H9 (cell line): ENCODE measurements around the gene LRP5. TPM values are rescaled to one million over a fixed set of nuclear protein-coding genes. Genes with fewer than 3 reads are reported as not detected.

Source experiments
- DNase-seq: peaks from one replicate; pipeline ENCODE4 v3.0.0-alpha.2; 2017
- H2AFZ ChIP-seq: one replicate; pipeline ENCODE4 v1.6.1; 2013; ENCODE audit warnings: mild to moderate bottlenecking, low read length, control low read depth, moderate library complexity
- H2AK5ac ChIP-seq: 2 replicates; pipeline ENCODE4 v1.6.1; 2013; ENCODE audit warnings: low read length, control low read depth, mixed read lengths; ENCODE audit not compliant: insufficient read length
- H2BK120ac ChIP-seq: one replicate; pipeline ENCODE4 v1.6.1; 2013; ENCODE audit warnings: low read depth, mild to moderate bottlenecking, low read length, control low read depth, inconsistent platforms; ENCODE audit not compliant: poor library complexity, severe bottlenecking
- H2BK12ac ChIP-seq: 2 replicates; pipeline ENCODE4 v1.6.1; 2013; ENCODE audit warnings: low read length, control low read depth, mixed read lengths, low read depth; ENCODE audit not compliant: insufficient read length
- H2BK15ac ChIP-seq: 2 replicates; pipeline ENCODE4 v1.6.1; 2013; ENCODE audit warnings: low read depth, low read length, control low read depth
- H2BK20ac ChIP-seq: one replicate; pipeline ENCODE4 v1.6.1; 2013; ENCODE audit warnings: low read depth, mild to moderate bottlenecking, low read length, control low read depth, inconsistent platforms; ENCODE audit not compliant: poor library complexity, severe bottlenecking
- H2BK5ac ChIP-seq: 2 replicates; pipeline ENCODE4 v1.6.1; 2013; ENCODE audit warnings: low read length, control low read depth, mixed read lengths; ENCODE audit not compliant: insufficient read length
- H3K14ac ChIP-seq: 2 replicates; pipeline ENCODE4 v1.6.1; 2013; ENCODE audit warnings: low read length, control low read depth; ENCODE audit not compliant: insufficient read depth
- H3K18ac ChIP-seq: 2 replicates; pipeline ENCODE4 v1.6.1; 2013; ENCODE audit warnings: low read depth, mild to moderate bottlenecking, mixed read lengths, low read length, control low read depth; ENCODE audit not compliant: insufficient read length
- H3K23ac ChIP-seq: 2 replicates; pipeline ENCODE4 v1.6.1; 2013; ENCODE audit warnings: low read length, control low read depth, mixed read lengths, low read depth; ENCODE audit not compliant: insufficient read length
- H3K23me2 ChIP-seq: 2 replicates; pipeline ENCODE4 v1.6.1; 2013; ENCODE audit warnings: low read depth, mild to moderate bottlenecking, mixed read lengths, low read length, control low read depth; ENCODE audit not compliant: insufficient read length, poor library complexity, severe bottlenecking
- H3K27ac ChIP-seq: 2 replicates; pipeline ENCODE4 v1.5.1; 2013; ENCODE audit warnings: low read length, control low read depth, mixed read lengths, low read depth; ENCODE audit not compliant: insufficient read length
- H3K27me3 ChIP-seq: 2 replicates; pipeline ENCODE4 v1.6.1; 2013; ENCODE audit warnings: low read length, control low read depth, inconsistent platforms; ENCODE audit not compliant: insufficient read depth
- H3K4ac ChIP-seq: 2 replicates; pipeline ENCODE4 v1.6.1; 2013; ENCODE audit warnings: low read depth, mild to moderate bottlenecking, control low read depth, inconsistent platforms, low read length, moderate library complexity
- H3K4me1 ChIP-seq: 2 replicates; pipeline ENCODE4 v1.6.1; 2013; ENCODE audit warnings: low read length, control low read depth, inconsistent platforms; ENCODE audit not compliant: insufficient read depth
- H3K4me2 ChIP-seq: 2 replicates; pipeline ENCODE4 v1.6.1; 2013; ENCODE audit warnings: low read length, control low read depth, mixed read lengths; ENCODE audit not compliant: insufficient read length, insufficient read depth
- H3K56ac ChIP-seq: 2 replicates; pipeline ENCODE4 v1.6.1; 2013; ENCODE audit warnings: low read depth, mild to moderate bottlenecking, mixed read lengths, low read length, control low read depth; ENCODE audit not compliant: insufficient read length
- H3K79me1 ChIP-seq: 2 replicates; pipeline ENCODE4 v1.6.1; 2013; ENCODE audit warnings: low read depth, mild to moderate bottlenecking, moderate library complexity, low read length, control low read depth, inconsistent platforms; ENCODE audit not compliant: insufficient read depth, poor library complexity, severe bottlenecking
- H3K79me2 ChIP-seq: 2 replicates; pipeline ENCODE4 v1.6.1; 2013; ENCODE audit warnings: low read length, control low read depth, inconsistent platforms; ENCODE audit not compliant: insufficient read depth
- H3K9ac ChIP-seq: 2 replicates; pipeline ENCODE4 v1.6.1; 2013; ENCODE audit warnings: low read length, control low read depth, mixed read lengths; ENCODE audit not compliant: insufficient read length; ENCODE audit errors: extremely low read depth
- H3K9me3 ChIP-seq: one replicate; pipeline ENCODE4 v1.6.1; 2013; ENCODE audit warnings: low read depth, low read length, inconsistent platforms; ENCODE audit not compliant: control insufficient read depth
- H3T11ph ChIP-seq: one replicate; pipeline ENCODE4 v1.6.1; 2013; ENCODE audit warnings: mild to moderate bottlenecking, low read length, control low read depth, inconsistent platforms
- H4K20me1 ChIP-seq: one replicate; pipeline ENCODE4 v1.6.1; 2013; ENCODE audit not compliant: control insufficient read depth, insufficient read length, insufficient read depth
- H4K5ac ChIP-seq: 2 replicates; pipeline ENCODE4 v1.6.1; 2013; ENCODE audit warnings: low read depth, mild to moderate bottlenecking, mixed read lengths, low read length, control low read depth; ENCODE audit not compliant: insufficient read length
- H4K8ac ChIP-seq: replicated peaks from 2 replicates; pipeline ENCODE4 v1.6.1; 2013; ENCODE audit warnings: low read length, control low read depth, mixed read lengths, low read depth; ENCODE audit not compliant: insufficient read length
- H4K91ac ChIP-seq: 2 replicates; pipeline ENCODE4 v1.6.1; 2013; ENCODE audit warnings: low read depth, mild to moderate bottlenecking, moderate library complexity, mixed read lengths, low read length, control low read depth; ENCODE audit not compliant: insufficient read length
- H3K27ac Mint-ChIP-seq, 3 experiments: 2 replicates in 2 of 3; 3 replicates in 1 of 3; pipeline ENCODE4 v1.8.0; 2020 to 2021; ENCODE audit warnings: mixed read lengths in 3 of 3, mild to moderate bottlenecking in 1 of 3, moderate library complexity in 1 of 3
- H3K27me3 Mint-ChIP-seq: 2 replicates; pipeline ENCODE4 v1.8.0; 2021; ENCODE audit warnings: low read depth, mild to moderate bottlenecking, moderate library complexity, mixed read lengths
- H3K36me3 Mint-ChIP-seq, 3 experiments: 2 replicates in 2 of 3; 3 replicates in 1 of 3; pipeline ENCODE4 v1.8.0; 2020 to 2021; ENCODE audit warnings: low read depth in 3 of 3, mixed read lengths in 3 of 3; ENCODE audit not compliant: insufficient read depth in 1 of 3
- H3K4me1 Mint-ChIP-seq, 2 experiments: 2 replicates each; pipeline ENCODE4 v1.8.0; 2020; ENCODE audit warnings: mixed read lengths in 2 of 2
- H3K4me3 Mint-ChIP-seq, 2 experiments: 2 replicates in 1 of 2; 3 replicates in 1 of 2; pipeline ENCODE4 v1.8.0; 2020 to 2021; ENCODE audit warnings: mild to moderate bottlenecking in 2 of 2, mixed read lengths in 2 of 2, moderate library complexity in 1 of 2
- H3K9me3 Mint-ChIP-seq, 2 experiments: 2 replicates in 1 of 2; 3 replicates in 1 of 2; pipeline ENCODE4 v1.8.0; 2020; ENCODE audit warnings: mild to moderate bottlenecking in 2 of 2, mixed read lengths in 2 of 2, moderate library complexity in 1 of 2
- WGBS: extraction: QIAGEN DNeasy Blood & Tissue Kit; methylation state at CpG from one replicate; pipeline ENCODE4 v1.1.7; 2013; ENCODE audit warnings: missing lambda C conversion rate, low lambda C conversion rate, mixed read lengths; ENCODE audit not compliant: insufficient read length; ENCODE audit errors: extremely low coverage; 5-methylcytosine and 5-hydroxymethylcytosine counted together
- total RNA-seq: library from RNA; stranded (reverse); gene quantifications from 2 replicates; pipeline ENCODE4 v1.2.1, GENCODE V29; 2021
- TF ChIP-seq, protein P1 (sequence below): fragments of 200-600 bp; sonication (generic); conservative IDR thresholded peaks from 3 replicates; pipeline ENCODE4 v1.8.0; 2021; ENCODE audit warnings: antibody characterized with exemption, mild to moderate bottlenecking

Gene LRP5
- total RNA-seq, 1 experiment from 2014 or later = 38.4 TPM

DNA sequence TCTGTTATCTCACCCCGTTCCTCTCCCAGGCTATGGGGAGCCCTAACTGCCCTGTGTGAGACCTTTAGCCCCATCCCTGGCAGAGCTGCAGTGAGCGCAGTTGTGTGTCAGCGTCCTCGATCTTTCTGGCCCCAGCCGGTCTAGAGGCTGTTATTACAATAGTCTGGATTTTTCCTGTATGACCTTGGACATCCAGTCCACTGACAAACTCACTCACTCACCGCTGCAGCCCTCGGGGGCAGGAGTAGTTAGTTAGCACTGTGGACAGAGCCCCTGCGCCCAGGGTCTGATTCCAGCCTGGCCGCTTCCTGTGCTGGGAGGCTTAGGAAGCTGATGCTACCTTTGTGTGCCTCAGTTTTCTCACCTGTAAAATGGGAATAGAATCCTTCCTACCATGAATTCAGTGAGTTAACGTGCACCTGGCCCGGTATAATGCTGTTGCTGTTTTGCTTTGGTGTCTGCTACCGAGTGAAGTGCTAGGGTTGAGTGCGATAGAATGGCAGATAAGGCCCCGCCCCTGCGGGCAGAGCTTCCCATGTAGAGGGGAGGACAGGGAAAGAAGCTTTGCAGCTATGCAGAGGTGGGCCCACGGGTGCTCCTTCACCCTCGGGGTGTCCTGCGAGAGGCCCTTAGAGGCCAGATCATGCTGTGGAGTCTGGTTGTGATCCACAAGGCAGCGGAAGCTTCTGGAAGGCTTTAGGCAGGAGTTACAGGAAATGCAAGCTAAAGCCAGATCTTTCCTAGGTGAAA is 3.0 kb downstream of the LRP5 start:
- DNase-seq = no peak
- Histone ChIP-seq H3K79me2 (peaks cover 20% of the 10 kb centered on the region; the same call in 1 of the 2 replicates), H3K23ac (no peak overlapping the region), H2AFZ (no peak overlapping the region), H4K5ac (no peak overlapping the region), H2BK120ac (no peak overlapping the region), H3K79me1 (no peaks in the 10 kb centered on the region), H4K91ac (no peak overlapping the region), H3T11ph (no peak overlapping the region), H3K14ac (no peak overlapping the region; the same call in 1 of the 2 replicates), H3K27me3 (no peaks in the 10 kb centered on the region), H4K20me1 (no peaks in the 10 kb centered on the region), H3K27ac (no peak overlapping the region), H2AK5ac (no peak overlapping the region), H3K18ac (no peak overlapping the region), H2BK15ac (no peak overlapping the region), H3K4ac (no peak overlapping the region), H3K4me1 (peaks cover 6% of the 10 kb centered on the region; the same call in 1 of the 2 replicates), H3K56ac (no peak overlapping the region), H3K4me2 (peak overlapping the region; percentile 75), H3K9ac (no peak overlapping the region), H2BK20ac (no peak overlapping the region), H2BK5ac (no peak overlapping the region), H4K8ac (no peak overlapping the region), H3K9me3 (no peaks in the 10 kb centered on the region), H3K23me2 (peaks cover 13% of the 10 kb centered on the region), H2BK12ac (no peak overlapping the region)
- Mint-ChIP-seq H3K4me3 (peak overlapping the region in 1 of 2 experiments; percentile 89; a peak in 3 of 5 replicates), H3K36me3 (peaks cover 0 to 3% (median 2%) of the 10 kb centered on the region in 3 experiments; a peak in 3 of 7 replicates), H3K9me3 (no peaks in the 10 kb centered on the region; a peak in 2 of 5 replicates), H3K4me1 (peaks cover 43 to 46% of the 10 kb centered on the region in 2 experiments), H3K27ac (peak overlapping the region; percentile 14 to 93 (median 72); a peak in 2 of 7 replicates), H3K27me3 (peaks cover 4% of the 10 kb centered on the region)
- no CpG with 5 or more reads among the region's 19 CpGs for WGBS
- TF ChIP-seq, protein P1, sequence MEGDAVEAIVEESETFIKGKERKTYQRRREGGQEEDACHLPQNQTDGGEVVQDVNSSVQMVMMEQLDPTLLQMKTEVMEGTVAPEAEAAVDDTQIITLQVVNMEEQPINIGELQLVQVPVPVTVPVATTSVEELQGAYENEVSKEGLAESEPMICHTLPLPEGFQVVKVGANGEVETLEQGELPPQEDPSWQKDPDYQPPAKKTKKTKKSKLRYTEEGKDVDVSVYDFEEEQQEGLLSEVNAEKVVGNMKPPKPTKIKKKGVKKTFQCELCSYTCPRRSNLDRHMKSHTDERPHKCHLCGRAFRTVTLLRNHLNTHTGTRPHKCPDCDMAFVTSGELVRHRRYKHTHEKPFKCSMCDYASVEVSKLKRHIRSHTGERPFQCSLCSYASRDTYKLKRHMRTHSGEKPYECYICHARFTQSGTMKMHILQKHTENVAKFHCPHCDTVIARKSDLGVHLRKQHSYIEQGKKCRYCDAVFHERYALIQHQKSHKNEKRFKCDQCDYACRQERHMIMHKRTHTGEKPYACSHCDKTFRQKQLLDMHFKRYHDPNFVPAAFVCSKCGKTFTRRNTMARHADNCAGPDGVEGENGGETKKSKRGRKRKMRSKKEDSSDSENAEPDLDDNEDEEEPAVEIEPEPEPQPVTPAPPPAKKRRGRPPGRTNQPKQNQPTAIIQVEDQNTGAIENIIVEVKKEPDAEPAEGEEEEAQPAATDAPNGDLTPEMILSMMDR = no peak
